HT1080 (cell line): ENCODE measurements around the gene KLHDC8B. TPM values are rescaled to one million over a fixed set of nuclear protein-coding genes. Genes with fewer than 3 reads are reported as not detected.

ENCODE experiments used
- DNase-seq: peaks from one replicate; pipeline ENCODE4 v3.0.0-alpha.2; 2015; ENCODE audit warnings: low read depth
- polyA plus RNA-seq, 2 experiments: library from polyadenylated mRNA; depleted of rRNA; stranded (reverse); fragments of >200 nt; gene quantifications; 2 replicates each; pipeline ENCODE4 v1.2.3, GENCODE V29; 2015
- total RNA-seq: library from RNA; depleted of rRNA; stranded (reverse); fragments of >200 nt; shearing (Covaris generic); gene quantifications from 2 replicates; pipeline ENCODE4 v1.2.3, GENCODE V29; 2014; rRNA removed

Gene KLHDC8B
- 3.2 and 5.1 TPM in 2 replicates for total RNA-seq
- polyA plus RNA-seq (2015; cell fraction: cytosol; rRNA removed): 1.5 and 1.9 TPM in 2 replicates
- 5.3 and 5.6 TPM in 2 replicates for polyA plus RNA-seq (2015; cell fraction: nucleus; rRNA removed)

DNA sequence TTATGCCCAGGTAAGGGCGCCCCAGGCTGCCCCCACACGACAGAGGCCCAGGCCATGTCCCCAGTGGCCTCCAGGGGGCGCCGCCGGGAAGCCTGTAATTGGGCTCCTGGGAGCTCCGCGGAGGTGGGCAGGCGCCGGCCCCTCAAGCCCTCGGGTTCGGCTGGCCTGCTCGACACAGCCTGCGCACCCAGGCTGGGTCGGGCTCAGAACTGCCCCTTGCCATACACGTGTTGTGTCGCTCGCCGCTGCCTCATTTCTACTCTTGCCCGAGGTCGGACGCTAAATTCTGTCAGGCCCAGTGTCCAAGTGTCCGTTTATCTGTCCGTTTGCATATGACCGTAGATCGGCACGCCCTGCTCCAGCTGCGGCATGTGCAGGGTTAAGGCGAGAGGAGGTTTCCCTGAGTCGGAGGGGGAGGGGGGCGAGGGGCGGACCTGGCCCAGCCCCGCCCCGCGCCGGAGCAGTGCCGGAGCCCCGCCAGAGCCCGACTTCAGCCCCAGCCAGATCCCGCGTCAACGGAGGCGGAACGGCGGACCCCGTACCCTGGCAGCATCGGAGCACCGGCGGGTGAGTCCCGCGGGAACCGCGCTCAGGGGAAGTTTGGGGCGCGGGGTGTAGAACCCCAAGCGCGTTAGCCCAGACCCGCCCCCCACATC is at the start of gene KLHDC8B:
TSS of gene KLHDC8B (plus strand) at position 480 of the 656 bp plus-strand sequence. CDS start 1,172 bp downstream, outside the sequence.
- DNase-seq: peak; percentile 69

DNA sequence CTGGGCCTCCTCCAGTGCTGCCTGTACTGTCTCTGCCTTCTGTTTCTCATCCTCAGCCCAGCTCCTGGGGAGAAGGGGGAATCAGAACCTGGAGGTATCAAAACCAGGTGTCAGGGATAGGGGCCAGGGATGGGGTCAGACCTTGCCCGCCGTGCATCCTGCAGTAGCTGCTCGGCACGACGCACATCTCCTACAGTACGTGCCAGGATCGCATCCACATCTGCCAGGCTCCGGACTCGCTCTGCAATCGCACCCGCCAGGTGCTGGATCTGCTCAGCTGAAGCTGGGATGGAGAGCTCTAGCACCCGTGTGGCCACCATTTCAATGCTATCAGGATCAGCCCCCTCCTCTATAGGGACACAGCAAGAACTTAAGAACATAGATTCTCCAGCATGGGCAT is 49.4 kb upstream of the KLHDC8B start:
- DNase-seq: no peak

DNA sequence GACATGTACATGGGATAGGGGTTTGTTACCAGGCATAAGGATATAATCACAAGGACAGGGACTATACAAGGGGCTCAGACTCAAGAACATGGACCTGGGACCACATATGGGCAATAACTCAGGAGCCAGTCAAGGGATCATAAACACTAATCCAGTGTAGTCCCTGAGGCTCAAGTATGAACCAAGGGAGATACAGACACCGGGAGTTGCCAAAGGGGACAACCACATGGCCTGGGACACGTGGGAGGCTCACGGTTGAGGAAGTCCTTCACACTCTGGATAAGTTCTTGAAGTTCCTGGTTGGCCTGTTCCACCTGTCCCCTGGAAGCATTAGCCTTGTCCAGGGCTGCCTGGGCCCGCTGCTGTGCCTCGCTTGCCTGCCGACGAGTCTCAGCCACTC is 48.9 kb upstream of the KLHDC8B start:
- DNase-seq: no peak

DNA sequence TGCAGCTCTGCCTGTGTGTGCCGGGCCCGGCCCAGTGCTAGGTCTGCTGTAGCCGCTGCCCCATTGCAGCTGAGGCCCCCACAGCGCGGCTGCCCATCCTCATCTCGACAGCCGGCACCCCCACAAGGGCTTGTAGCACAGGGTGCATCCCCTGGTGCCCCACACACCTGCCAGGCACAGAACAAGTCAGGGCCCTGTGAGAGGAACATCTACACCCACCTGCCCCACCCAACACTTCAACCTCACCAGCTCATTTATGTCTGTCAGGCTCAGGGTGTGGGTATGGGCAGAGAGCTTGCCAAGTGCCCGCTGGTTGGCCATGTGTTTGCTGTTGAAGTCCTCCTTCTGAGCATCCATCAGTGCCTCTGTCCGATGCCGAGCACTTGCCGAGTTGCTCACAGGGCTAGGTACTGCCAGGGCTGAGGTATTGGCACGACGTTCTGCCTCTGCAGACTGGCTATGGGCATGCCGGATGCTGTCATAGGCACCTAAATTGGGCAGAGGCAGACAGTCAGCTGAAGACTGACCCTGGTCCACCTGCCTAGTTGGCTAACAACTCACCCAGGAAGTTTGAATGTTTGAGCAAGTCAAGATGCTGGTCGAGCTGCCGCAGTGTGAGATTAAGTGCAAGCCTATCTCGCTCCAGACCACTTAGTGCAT is 48.4 kb upstream of the KLHDC8B start:
- no peak for DNase-seq

DNA sequence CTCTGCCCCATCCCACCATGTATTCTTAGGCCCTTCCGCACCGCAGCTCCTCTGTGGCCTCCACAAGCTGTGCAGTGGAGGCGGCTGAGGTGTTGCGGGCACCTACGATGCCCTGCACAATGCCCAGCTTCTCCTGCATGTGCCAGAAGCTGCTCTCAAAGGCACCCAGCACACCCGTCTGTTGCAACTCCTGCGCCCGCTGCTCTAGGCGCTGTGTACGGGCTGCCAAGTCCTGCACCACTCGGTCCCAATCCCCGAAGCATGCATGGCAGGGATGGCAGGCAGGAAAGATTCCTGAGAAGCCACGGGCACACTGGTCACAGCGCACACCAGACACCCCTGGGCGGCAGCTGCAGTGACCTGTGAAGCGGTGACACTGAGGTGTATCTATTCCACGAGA is 47.7 kb upstream of the KLHDC8B start:
- DNase-seq: no peak

DNA sequence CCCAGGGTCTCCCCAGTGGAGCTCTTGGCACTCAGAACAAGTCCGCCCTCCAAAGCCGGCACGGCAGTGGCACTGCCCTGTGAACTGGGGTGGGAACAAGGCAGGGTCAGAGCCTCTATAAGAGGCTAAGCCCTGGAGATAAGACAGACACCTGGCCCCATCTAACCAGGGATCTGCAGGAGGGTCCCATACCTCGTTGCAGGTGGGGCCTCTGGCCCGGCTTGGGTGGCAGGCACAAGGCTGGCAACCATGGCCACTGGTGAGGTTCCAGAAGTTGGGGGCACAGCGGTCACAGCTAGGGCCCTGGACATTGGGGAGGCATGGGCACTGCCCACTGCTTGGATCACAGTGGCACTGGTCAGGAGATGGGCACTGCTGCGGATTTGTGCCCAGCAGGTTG is 47.2 kb upstream of the KLHDC8B start:
- no peak for DNase-seq

DNA sequence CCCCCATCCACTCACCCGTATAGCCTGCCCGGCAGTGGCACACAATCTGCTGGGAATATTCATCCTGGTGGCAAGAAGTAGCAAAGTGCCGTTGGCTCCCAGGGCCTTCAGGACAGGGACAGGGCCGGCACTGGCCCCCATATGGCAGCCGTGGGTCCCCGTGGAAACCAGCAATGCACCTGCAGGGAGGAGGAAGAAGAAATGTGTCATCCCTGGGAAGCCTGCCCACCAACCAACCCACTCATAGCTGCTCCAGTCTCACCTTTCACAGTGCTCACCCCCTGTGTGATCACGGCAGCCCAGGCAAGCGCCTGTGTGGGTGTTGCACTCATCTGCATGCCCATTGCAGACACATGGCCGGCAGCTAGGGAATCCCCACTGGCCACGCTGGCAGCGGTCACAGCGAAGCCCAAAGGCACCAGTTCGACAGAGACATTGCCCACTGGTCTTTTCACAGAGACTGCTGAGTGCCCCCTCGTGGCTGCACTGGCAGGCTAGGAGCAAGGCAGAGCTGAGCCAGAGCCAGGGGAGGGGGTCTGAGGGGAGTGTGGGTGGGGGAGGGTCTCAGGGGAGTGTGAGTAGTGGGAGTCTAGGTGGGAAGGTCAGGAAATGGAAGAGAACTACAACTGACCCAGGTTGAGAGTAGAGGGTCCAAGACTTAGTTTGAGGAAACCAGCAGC is 46.3 kb upstream of the KLHDC8B start:
- DNase-seq: no peak

DNA sequence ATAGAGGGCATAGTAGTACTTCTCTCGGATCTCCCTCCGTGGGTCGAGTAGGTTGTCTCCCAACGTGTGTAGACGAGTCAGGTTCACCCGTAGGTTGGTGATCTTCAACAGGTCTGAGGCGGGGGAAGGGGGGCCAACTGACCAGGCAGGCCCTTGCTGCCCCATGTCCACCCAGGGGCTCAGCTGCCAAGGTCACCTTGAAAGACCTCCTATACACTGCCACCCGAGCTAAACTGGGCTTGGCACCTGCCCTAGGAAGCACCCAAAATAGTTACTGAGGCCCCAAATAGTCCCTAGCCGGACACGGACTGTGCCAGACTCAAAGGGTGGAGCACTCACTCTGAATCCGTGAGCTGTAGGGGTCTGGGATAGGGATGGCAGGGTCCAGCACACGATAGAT is 40.4 kb upstream of the KLHDC8B start:
- no peak for DNase-seq

DNA sequence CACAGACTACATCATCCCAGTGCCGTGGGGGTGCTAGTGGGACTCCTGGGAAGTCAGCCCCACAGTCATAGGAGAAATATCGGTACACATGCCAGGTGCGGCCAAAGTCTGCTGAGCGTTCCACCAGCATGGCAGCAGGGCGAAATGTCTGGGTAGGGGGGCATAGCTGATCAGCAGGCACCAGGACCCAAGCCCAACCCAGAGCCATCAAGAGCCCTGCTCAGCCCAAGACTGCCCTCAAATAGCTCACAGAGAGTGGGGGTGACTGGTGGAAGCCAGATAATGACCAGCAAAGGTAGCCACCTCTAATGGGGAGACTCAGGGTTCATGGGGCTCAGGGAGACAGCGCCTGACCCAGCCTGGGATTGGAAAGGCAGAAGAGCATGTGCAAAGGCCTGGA is 39.8 kb upstream of the KLHDC8B start:
- DNase-seq: no peak

DNA sequence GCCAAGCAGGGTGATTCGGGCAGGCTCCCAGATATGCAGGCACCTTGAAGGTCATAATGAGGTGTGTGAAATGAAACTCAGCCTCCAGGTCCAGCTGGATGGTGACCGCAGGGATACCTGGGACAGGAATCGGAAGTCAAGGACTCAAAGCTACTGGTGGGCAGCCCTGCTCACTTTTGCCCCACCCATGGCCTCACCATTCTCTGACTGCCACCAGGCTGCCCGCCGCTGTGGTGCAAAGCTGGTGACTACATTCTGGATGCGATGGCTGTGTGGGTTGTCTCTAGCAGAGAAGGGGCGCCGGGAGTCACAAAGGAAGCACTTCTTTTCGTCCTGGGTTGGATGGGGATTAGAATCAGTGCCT is 39.3 kb upstream of the KLHDC8B start:
- no peak for DNase-seq

DNA sequence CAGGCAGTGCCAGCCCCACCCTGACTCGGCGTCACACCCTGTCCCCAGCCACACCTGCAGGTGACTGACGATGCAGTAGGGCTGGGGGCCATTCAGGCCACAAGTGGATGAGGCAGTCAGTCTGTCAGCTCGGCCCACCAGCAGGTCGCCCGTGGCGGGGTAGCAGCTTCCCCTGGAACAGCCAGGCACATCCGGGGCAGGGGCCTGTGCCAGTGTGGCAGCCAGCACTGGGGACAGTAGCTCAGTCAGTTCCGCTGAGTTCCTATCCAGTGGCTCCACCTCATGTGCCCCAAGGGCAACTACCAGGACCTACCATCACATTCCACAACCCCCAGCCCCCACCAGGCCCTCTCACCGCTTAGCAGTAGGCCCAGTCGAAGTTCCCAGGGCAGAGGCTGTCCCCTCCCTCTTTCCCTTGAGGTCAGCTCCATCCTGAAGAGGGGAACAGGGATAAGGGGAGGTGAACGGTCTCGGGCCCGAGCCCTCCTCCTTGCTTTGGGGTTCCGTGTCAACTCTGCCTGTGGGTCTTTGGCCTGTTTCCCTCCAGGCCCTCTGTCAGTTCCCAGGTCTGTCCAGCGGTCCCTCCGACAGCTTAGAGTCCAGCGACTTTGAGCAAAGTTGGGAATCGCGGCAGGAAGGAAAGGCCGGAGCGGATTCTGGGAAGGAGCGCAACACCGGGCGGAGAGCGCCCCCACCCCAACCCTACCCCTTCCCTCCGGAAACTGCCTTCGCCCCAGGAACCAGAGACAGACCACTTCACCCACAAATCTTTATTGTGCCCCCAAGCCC is 38.8 kb upstream of the KLHDC8B start, which contains the start of gene LAMB2:
TSS of gene LAMB2 (minus strand) at position 614 of the 789 bp plus-strand sequence. CDS start at position 431, 183 bp downstream.
- peak; percentile 81 for DNase-seq

DNA sequence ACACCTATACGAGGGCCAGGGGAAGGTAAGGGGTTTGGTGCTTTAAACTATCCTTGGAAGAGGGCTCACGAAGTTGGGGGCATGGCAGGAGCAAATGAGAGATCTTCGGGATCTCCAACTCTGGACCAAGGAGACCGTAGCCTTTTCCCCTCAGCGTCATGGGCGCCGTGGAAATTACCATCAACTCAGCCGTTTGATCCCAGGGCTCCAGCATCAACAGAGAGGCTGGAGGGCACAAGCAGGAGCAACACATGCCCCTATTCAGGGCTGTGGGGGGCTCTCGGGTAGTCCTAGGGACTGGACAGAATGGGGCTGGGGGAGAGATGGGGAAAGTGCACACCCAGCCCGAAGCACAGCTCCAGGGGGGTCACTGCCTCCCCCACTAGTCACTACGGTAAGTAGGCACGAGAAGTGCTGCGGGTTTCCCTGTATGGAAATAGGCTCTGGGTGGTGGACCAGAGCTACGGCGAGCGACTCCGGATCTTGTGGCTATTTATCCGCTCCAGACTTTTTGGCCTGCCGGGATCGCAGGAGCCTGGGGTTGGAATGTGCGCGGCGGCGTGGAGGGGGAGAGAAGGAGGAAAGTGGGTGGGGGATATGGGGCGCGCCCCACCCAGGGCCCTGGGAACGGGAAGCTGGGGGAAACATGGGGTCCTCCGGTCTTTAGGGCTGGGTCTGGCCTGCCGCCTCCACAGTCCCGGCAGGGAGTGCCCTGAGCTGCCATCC is 38.0 kb upstream of the KLHDC8B start:
- DNase-seq: peak; percentile 89

DNA sequence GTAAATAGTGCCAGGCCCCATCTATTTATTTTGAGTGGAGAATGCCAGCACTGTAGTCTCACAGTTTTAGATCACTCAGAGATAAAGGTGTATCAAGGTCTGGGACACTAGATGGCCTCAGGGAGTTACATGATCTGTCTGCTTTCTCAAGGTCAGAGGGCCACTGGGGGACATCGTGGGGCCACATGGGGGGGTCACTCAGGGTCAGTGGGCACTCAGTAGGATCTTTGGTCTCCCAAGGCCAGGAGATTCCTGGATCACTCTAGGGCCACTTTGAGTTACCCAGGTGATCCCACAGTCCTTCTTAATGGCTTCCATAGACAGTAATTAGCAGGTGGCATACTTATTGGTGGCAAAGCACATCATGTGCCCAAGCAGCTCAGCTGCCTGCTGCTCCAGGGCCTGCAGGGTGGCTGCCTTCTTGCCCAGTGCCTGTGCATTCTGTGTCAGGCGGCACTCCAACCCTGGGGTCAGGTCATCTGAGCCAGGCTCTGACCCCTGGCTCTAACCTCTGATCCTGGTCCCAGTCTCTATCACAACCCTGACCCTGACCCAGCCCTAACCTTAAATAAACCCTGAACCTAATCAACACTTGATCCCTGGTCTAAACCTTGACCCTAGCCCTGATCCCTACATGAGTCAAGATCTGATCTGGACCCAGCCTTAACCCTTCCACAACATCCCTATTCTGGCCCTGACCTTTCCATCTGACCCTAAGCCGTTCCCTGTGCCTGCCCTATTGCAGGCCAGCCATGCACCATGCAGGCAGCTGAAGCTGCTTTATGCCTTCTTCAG is 36.7 kb upstream of the KLHDC8B start:
- DNase-seq: no peak

DNA sequence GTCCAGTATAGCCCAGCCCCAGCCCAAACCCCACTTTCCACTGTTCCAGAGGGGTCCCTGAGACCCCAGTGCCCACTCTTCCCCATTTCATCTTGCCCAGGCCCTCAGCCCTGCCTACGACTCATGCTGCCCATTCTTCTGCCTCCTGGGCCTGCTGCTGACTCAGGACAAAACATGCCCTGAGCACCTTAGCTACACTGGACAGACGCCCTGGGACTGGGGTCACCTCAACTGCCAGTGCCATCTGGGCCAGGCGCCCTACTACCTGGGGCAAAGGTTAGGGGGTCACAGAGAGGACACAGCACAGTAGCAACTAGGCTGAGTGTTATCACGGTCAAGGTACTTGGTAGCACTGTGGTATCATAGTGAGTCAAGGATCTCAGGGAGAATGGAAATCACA is 35.9 kb upstream of the KLHDC8B start:
- no peak for DNase-seq

DNA sequence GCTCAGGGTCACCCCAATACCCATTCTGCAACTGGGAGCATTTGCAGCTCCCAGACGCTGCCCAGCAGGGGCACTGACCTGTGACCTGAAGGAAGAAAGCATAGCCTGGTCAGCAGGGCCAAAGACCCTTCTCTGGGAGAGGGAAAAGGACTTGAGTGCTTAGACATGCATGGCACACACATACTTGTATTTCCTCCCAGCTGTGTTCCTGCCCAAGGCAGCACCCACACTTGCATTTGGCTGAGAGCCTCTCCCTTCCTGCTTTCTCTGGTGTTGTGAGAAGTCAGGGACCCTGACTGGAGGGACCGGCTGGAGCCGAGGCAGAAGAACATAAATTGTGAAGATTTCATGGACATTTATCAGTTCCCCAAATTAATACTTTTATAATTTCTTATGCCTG is 31.3 kb upstream of the KLHDC8B start:
- no peak for DNase-seq

DNA sequence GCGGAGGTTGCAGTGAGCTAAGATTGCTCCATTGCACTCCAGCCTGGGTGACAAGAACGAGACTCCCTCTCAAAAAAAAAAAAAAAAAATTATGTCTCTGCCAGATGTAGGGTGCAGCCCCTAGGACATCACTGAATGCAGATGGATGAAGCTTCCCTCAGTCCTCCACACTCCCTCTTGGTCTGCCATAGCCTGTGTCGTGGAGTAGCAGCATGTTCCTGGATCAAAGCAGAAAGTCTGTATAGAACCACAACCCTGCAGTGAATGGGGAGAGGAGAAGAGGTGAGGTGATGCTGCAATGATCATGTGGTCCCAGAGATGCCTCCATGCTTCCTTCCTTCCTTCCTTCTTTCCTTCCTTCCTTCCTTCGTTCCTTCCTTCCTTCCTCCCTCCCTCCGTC is 23.2 kb upstream of the KLHDC8B start:
- no peak for DNase-seq

DNA sequence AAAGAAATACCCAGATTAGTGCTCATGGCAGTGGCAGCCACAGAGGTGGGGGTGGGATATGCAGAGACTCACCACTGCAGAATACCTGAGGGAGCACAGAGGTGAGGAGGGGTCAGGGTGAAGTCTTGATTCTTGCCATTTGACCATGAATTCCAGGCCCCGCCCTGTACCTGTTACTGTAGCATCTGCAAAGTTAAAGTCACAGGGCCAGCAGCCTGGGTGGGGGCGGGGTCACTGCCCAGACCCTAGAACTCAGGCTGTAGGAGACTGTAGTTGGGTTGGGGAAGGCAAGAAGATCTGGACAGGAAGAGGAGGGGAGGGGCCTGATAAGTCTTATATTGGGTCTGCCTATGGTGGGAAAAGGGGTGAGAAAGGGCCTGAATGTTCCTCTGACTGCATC is 19.8 kb upstream of the KLHDC8B start:
- no peak for DNase-seq

DNA sequence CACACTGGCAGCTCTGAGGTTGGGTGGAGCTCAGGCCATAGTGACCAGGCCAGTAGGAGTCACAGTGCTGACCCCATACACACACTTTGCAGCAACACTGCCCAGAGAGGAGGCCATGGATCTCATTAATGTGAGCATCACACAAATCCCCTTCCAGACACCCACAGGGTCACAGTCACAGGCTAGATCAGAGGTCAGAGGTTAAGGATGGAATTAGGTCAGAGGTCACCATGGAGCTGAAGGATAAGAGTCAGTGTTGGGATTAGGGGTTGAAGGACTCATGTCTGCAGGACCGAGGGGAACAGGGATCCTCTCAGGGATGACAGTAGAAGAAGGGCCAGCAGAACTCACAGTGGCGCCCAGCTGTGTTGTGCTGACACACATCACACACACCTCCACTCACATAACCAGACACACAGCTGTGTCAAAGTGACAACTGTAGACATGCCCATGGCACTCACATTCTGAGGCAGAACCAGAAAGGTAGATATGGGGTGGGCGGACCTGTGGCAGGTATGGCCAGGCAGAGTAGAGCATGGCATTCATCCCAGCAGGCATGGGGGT is 18.0 kb upstream of the KLHDC8B start:
- no peak for DNase-seq

DNA sequence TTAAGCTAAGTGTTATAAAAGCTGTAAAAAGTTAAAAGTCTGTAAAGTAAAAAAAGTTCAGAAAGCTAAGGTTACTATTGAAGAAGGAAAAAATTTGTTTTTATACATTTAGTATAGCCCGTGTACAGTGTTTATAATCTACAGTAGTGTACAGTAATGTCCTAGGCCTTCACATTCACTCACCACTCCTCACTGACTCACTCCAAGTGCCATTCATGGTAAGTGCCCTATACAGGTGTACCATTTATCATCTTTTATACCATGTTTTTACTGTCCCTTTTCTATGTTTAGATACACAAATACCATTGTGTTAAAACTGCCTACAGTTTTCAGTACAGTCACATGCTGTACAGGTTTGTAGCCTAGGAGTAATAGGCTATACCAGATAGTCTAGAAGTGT is 14.1 kb upstream of the KLHDC8B start:
- DNase-seq: no peak
